ENCODE data around the gene SH2B3.

DNA sequence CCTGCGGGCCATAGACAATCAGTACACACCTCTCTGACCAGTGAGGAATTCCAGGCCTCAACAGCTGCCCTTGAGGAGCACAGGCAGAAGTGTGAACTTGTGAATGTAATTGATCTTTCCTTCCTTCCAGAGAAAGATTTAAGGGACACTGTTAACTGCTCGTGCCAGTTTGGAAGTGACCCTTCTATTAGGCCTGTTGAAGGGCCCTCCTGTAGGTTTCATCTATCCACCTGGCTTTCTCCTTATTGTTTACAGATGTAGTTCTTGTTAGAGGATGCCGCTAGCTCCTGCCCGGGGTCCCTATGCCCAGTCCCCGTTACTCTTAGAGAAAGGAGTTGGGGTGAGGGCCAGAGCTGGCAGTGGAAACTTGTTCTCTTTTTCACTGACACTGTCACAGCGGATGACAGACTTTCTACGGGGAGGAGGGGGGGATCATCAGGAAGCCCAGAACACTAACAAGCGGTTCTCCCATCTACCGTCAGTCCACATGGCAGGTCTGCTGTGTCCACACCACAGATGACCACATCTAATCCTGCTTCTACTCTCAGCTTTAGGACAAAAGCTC, 42.6 kb downstream of the SH2B3 start:
- TF ChIP-seq, protein P1, sequence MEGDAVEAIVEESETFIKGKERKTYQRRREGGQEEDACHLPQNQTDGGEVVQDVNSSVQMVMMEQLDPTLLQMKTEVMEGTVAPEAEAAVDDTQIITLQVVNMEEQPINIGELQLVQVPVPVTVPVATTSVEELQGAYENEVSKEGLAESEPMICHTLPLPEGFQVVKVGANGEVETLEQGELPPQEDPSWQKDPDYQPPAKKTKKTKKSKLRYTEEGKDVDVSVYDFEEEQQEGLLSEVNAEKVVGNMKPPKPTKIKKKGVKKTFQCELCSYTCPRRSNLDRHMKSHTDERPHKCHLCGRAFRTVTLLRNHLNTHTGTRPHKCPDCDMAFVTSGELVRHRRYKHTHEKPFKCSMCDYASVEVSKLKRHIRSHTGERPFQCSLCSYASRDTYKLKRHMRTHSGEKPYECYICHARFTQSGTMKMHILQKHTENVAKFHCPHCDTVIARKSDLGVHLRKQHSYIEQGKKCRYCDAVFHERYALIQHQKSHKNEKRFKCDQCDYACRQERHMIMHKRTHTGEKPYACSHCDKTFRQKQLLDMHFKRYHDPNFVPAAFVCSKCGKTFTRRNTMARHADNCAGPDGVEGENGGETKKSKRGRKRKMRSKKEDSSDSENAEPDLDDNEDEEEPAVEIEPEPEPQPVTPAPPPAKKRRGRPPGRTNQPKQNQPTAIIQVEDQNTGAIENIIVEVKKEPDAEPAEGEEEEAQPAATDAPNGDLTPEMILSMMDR (IDR thresholded peaks at IDR 0.05) = no peak
- TF ChIP-seq EZH2 (IDR thresholded peaks at IDR 0.05) = no peak
